ENCODE measurements around the gene OPRL1.
"Not testable (repeated sequence)": the region's sequence is repeated elsewhere in the genome, so short reads cannot be mapped to it uniquely, and the experiment has no call there.

Gene OPRL1

GRCh38 chr20:64086801-64087200, 6.9 kb downstream of the OPRL1 start:
- no peak for DNase-seq (ENCODE audit: low read depth)

GRCh38 chr20:64087226-64087825, 7.4 kb downstream of the OPRL1 start:
- DNase-seq (ENCODE audit: low read depth): not testable (repeated sequence)

- not testable (repeated sequence) for DNase-seq (ENCODE audit: low read depth)
Measured at GRCh38 chr20:64088586-64088985, 8.7 kb downstream of the OPRL1 start.

GRCh38 chr20:64090165-64090564, 10.3 kb downstream of the OPRL1 start:
- DNase-seq (ENCODE audit: low read depth): no peak

- DNase-seq (ENCODE audit: low read depth): no peak
Measured at GRCh38 chr20:64091340-64091739, 11.5 kb downstream of the OPRL1 start.

GRCh38 chr20:64091770-64092169, 11.9 kb downstream of the OPRL1 start:
- DNase-seq (ENCODE audit: low read depth): no peak

- no peak for DNase-seq (ENCODE audit: low read depth)
Measured at GRCh38 chr20:64092258-64093012, 12.6 kb downstream of the OPRL1 start.

- DNase-seq (ENCODE audit: low read depth): no peak
Measured at GRCh38 chr20:64093013-64093503, 13.2 kb downstream of the OPRL1 start.

- DNase-seq (ENCODE audit: low read depth): no peak
Measured at GRCh38 chr20:64095455-64095854, 15.6 kb downstream of the OPRL1 start.

- no peak for DNase-seq (ENCODE audit: low read depth)
Measured at GRCh38 chr20:64095927-64096326, 16.0 kb downstream of the OPRL1 start.

GRCh38 chr20:64096535-64096934, 16.7 kb downstream of the OPRL1 start:
- no peak for DNase-seq (ENCODE audit: low read depth)

GRCh38 chr20:64098471-64099013, 18.7 kb downstream of the OPRL1 start:
- no peak for DNase-seq (ENCODE audit: low read depth)

GRCh38 chr20:64099086-64099786, 19.4 kb downstream of the OPRL1 start:
- no peak for DNase-seq (ENCODE audit: low read depth)

GRCh38 chr20:64099880-64100565, 20.1 kb downstream of the OPRL1 start:
- DNase-seq (ENCODE audit: low read depth): no peak

GRCh38 chr20:64100566-64100888, 20.6 kb downstream of the OPRL1 start:
- no peak for DNase-seq (ENCODE audit: low read depth)

GRCh38 chr20:64100946-64101688, 21.2 kb downstream of the OPRL1 start:
- DNase-seq (ENCODE audit: low read depth): no peak

- no peak for DNase-seq (ENCODE audit: low read depth)
Measured at GRCh38 chr20:64101731-64102621, 22.1 kb downstream of the OPRL1 start.

- no peak for DNase-seq (ENCODE audit: low read depth)
Measured at GRCh38 chr20:64102647-64103354, 22.9 kb downstream of the OPRL1 start.

- DNase-seq (ENCODE audit: low read depth): no peak
Measured at GRCh38 chr20:64103871-64104666, 24.2 kb downstream of the OPRL1 start.
